Stimulated activated CD4-positive, alpha-beta T cell treated with anti-CD3 and anti-CD28 coated beads, TNF-alpha, amount 100 ng/mL, for 4 hours (primary cell): ENCODE data around the gene DENND4B.

ENCODE experiments used
- DNase-seq, 3 experiments: peaks; one replicate each; pipeline ENCODE4 v3.0.0-alpha.2; 2020; ENCODE audit warnings: low read depth in 3 of 3

Gene DENND4B

DNA sequence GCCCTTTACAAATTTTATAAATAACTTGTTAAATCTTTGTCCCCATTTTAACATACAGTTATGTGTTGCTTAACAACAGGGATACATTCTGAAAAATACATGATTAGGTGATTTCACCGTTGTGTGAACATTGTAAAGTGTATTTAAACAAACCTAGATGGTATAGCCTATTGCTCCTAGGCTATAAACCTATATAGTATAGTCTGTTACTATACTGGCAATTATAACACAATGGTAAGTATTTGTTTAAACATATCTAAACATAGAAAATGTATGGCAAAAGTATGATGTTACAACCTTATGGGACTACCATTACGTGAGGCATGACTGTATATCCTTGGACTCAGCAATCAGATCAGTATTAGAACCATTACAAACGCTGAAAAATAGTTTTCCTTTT lies 60.4 kb downstream of the DENND4B start:
- no peak for DNase-seq

DNA sequence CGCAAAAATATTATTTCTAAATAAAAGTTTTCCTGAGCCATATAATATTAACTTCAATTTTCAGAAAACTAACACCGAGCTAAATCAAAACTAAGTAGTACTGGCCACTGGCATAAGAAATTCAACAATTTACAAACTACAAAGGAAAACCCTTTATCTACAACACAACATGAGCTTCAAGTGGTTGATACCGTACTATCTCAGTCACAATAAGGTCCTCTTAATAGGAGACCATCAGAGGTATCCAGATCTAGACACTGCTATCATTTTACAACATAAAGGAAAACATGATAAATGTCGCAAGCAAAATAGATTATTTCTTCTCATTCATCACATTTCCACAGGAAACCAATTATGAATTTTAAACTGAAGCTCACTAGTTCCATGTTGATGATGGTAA lies 63.3 kb downstream of the DENND4B start:
- DNase-seq, result no peak

DNA sequence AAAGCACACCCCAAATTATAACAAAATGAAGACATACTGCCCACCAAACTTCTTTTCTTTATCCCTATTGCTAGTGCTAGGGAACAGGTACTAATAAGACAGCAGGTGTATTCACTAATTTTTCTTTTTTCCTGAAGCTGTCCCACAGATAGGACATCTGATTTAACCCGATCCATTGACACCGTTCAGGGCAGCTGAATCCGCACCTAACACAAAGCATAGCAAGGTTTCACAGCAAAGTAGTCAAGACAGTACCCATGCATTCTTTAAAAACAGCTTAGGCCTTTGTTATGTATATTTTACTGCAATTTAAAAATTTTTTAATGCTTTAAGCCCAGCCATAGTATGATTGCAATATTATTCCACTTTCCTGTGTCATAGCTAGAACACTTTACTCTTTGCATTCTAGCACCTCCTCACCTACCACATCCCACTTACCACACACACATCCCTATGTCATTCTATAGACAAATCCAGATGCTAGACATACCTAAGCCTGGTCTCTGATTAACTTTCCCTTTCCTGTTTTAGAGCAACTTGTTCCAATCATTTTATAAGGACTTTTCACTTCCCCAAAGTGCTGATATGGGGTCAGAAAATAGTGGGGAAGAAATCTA lies 64.1 kb downstream of the DENND4B start:
- no peak for DNase-seq

DNA sequence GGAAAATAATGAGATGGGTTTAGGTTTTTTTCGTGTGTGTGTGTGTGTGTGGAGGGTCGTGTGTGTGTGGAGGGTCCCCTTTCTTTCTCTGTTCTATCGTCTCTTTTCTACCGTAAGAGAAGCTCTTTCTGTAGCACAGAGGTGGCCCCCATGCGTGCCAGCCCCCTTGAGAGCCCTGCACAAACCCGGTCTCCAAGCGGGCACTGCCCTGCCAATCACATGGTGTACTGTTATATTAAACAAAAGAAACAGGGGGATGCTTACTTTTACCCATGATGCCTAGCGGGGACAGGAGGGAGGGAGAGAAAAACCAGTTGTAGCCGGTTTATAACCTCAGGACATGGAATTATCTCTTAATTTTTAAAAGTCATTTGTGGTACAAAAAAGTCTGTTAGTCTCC lies 64.8 kb downstream of the DENND4B start:
- no peak for DNase-seq

DNA sequence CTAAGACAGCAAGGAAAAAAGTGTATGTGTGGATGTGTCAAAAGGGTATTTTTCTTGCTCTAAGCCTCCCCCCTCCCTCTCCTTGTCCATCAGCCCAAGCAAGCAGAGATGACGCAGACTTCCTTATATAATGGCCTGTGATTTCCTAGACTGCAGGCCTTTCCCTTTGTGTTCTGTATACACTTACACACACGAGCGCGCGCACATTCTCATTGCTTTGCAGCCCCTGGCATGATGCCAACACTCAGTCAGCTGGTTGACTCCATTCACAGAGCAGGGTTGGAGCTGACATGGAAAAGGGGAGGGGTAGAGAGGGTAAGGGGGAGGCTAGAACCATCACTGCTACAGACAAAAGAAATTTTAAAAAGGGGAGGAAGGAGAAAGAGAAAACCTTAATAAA lies 65.6 kb downstream of the DENND4B start:
- peak in 1 of 3 experiments; percentile 9 for DNase-seq

DNA sequence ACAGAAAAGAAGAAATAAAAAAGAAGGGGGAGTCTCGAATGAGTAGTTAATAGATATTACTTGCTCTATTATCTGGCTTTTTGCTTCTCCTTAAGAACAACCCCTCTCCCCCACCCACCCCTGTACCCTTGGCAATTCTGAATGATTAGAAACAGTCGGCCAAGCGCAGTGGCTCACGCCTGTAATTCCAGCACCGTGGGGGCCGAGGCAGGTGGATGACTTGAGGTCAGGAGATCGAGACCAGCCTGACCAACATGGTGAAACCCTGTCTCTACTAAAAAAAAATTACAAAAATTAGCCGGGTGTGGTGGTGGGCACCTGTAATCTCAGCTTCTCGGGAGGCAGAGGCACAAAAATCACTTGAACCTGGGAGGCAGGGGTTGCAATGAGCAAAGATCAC lies 66.5 kb downstream of the DENND4B start:
- DNase-seq, result no peak
